ENCODE measurements around the gene NAT14.

NAT14 gene

GRCh38 chr19:55467236-55468053 is 17.5 kb upstream of the NAT14 start:
- ChIA-PET CTCF (interaction anchor here (0.5 to 2.3 kb wide), 19 partner anchors 9 to 536 kb away, joined by 3 to 24 read pairs (median 4); partner anchors contain the start of genes NAT14, UBE2S, ZNF628 and ZNF865), POLR2A (interaction anchor here (2.0 to 2.2 kb wide), 2 partner anchors 9 to 132 kb away, joined by 6 to 17 read pairs; partner anchors contain the start of genes FIZ1, ZNF524 and ZNF628)
- TF ChIP-seq ARNT (IDR thresholded peaks at IDR 0.05) (no peak), L3MBTL2 (conservative IDR thresholded peaks at IDR 0.05) (no peak), HDGF (IDR thresholded peaks at IDR 0.05; ENCODE audit: borderline replicate concordance) (no peak), SUZ12 (IDR thresholded peaks at IDR 0.05) (no peak), ELF4 (IDR thresholded peaks at IDR 0.05) (no peak), FOXA1 (IDR thresholded peaks at IDR 0.05) (no peak), PKNOX1 (IDR thresholded peaks at IDR 0.05) (no peak), NFRKB (IDR thresholded peaks at IDR 0.05) (no peak), FOXK2 (IDR thresholded peaks at IDR 0.05) (no peak), CTBP1 (IDR thresholded peaks at IDR 0.05; ENCODE audit: borderline replicate concordance) (no peak), TARDBP (IDR thresholded peaks at IDR 0.05) (no peak), SP1 (IDR thresholded peaks at IDR 0.05) (no peak), ZNF384 (IDR thresholded peaks at IDR 0.05) (no peak)
- peak; percentile 72 for DNase-seq (ENCODE audit: extremely low spot score)

- no peak for DNase-seq (ENCODE audit: extremely low spot score)
- ChIA-PET POLR2A (interaction anchor here (2.0 to 2.2 kb wide), 2 partner anchors 8 to 132 kb away, joined by 6 to 17 read pairs; partner anchors contain the start of genes FIZ1, ZNF524 and ZNF628), CTCF (interaction anchor here (0.6 to 2.3 kb wide), 17 partner anchors 9 to 331 kb away, joined by 3 to 24 read pairs (median 4); partner anchors contain the start of genes UBE2S, ZNF628 and ZNF865)
- no peak for TF ChIP-seq ELF4 (IDR thresholded peaks at IDR 0.05)
- TF ChIP-seq FOXM1 (IDR thresholded peaks at IDR 0.05; ENCODE audit: borderline replicate concordance): no peak
Observed at GRCh38 chr19:55468054-55468393, 17.0 kb upstream of the NAT14 start.

GRCh38 chr19:55471266-55471665 is 13.7 kb upstream of the NAT14 start:
- no peak for DNase-seq (ENCODE audit: extremely low spot score)
- ChIA-PET POLR2A (interaction anchor here (1.2 kb wide), 1 partner anchor 14 kb away, joined by 3 read pairs; the partner anchor contains the start of gene NAT14), CTCF (no interaction called here)
- TF ChIP-seq BHLHE40 (IDR thresholded peaks at IDR 0.05; ENCODE audit: borderline replicate concordance) (no peak), SUZ12 (IDR thresholded peaks at IDR 0.05) (no peak), FOXA1 (IDR thresholded peaks at IDR 0.05) (no peak), NFRKB (IDR thresholded peaks at IDR 0.05) (no peak), SP1 (IDR thresholded peaks at IDR 0.05) (no peak), PKNOX1 (IDR thresholded peaks at IDR 0.05) (no peak), FOXM1 (IDR thresholded peaks at IDR 0.05; ENCODE audit: borderline replicate concordance) (no peak), LEF1 (IDR thresholded peaks at IDR 0.05; ENCODE audit: borderline replicate concordance) (no peak), ZNF384 (IDR thresholded peaks at IDR 0.05) (no peak), HDGF (IDR thresholded peaks at IDR 0.05; ENCODE audit: borderline replicate concordance) (no peak), CTBP1 (IDR thresholded peaks at IDR 0.05; ENCODE audit: borderline replicate concordance) (no peak), ARNT (IDR thresholded peaks at IDR 0.05) (no peak), FOXK2 (IDR thresholded peaks at IDR 0.05) (no peak), L3MBTL2 (conservative IDR thresholded peaks at IDR 0.05) (no peak), ELF4 (IDR thresholded peaks at IDR 0.05) (no peak), TARDBP (IDR thresholded peaks at IDR 0.05) (no peak)

- TF ChIP-seq CTBP1 (IDR thresholded peaks at IDR 0.05; ENCODE audit: borderline replicate concordance) (no peak), SP1 (IDR thresholded peaks at IDR 0.05) (no peak), NFRKB (IDR thresholded peaks at IDR 0.05) (no peak), FOXA1 (IDR thresholded peaks at IDR 0.05) (no peak), HDGF (IDR thresholded peaks at IDR 0.05; ENCODE audit: borderline replicate concordance) (no peak), ZNF384 (IDR thresholded peaks at IDR 0.05) (no peak), BHLHE40 (IDR thresholded peaks at IDR 0.05; ENCODE audit: borderline replicate concordance) (no peak), SUZ12 (IDR thresholded peaks at IDR 0.05) (no peak), FOXK2 (IDR thresholded peaks at IDR 0.05) (no peak), L3MBTL2 (conservative IDR thresholded peaks at IDR 0.05) (no peak), LEF1 (IDR thresholded peaks at IDR 0.05; ENCODE audit: borderline replicate concordance) (no peak), ARNT (IDR thresholded peaks at IDR 0.05) (no peak), PKNOX1 (IDR thresholded peaks at IDR 0.05) (no peak)
- ChIA-PET POLR2A (no interaction called here), CTCF (no interaction called here)
- no peak for DNase-seq (ENCODE audit: extremely low spot score)
Observed at GRCh38 chr19:55472463-55472862, 12.5 kb upstream of the NAT14 start.

- TF ChIP-seq CTBP1 (IDR thresholded peaks at IDR 0.05; ENCODE audit: borderline replicate concordance): no peak
- TF ChIP-seq FOXK2 (IDR thresholded peaks at IDR 0.05): no peak
- no peak for TF ChIP-seq PKNOX1 (IDR thresholded peaks at IDR 0.05)
- no peak for TF ChIP-seq FOXA1 (IDR thresholded peaks at IDR 0.05)
- TF ChIP-seq NFRKB (IDR thresholded peaks at IDR 0.05): no peak
- no peak for TF ChIP-seq HDGF (IDR thresholded peaks at IDR 0.05; ENCODE audit: borderline replicate concordance)
- no peak for TF ChIP-seq SP1 (IDR thresholded peaks at IDR 0.05)
- TF ChIP-seq BHLHE40 (IDR thresholded peaks at IDR 0.05; ENCODE audit: borderline replicate concordance): no peak
- TF ChIP-seq L3MBTL2 (conservative IDR thresholded peaks at IDR 0.05): no peak
- TF ChIP-seq SUZ12 (IDR thresholded peaks at IDR 0.05): no peak
- no peak for TF ChIP-seq ZNF384 (IDR thresholded peaks at IDR 0.05)
- no peak for TF ChIP-seq ARNT (IDR thresholded peaks at IDR 0.05)
- TF ChIP-seq FOXM1 (IDR thresholded peaks at IDR 0.05; ENCODE audit: borderline replicate concordance): no peak
- no peak for TF ChIP-seq ELF4 (IDR thresholded peaks at IDR 0.05)
- ChIA-PET CTCF (no interaction called here), POLR2A (interaction anchor here (1.4 to 1.5 kb wide), 2 partner anchors 14 to 181 kb away, joined by 3 read pairs; no protein-coding TSS in a partner anchor)
- no peak for DNase-seq (ENCODE audit: extremely low spot score)
Observed at GRCh38 chr19:55473225-55474012, 11.6 kb upstream of the NAT14 start.

All from HEK293T (cell line).